AG09309 (cell line): Measurements from ENCODE around the gene ELK4.

Source experiments
- DNase-seq: peaks from one replicate; pipeline ENCODE4 v3.0.0-alpha.2; 2010; ENCODE audit warnings: low read depth
- H3K4me3 ChIP-seq: 2 replicates; pipeline ENCODE4 v1.5.1; 2011; ENCODE audit warnings: mild to moderate bottlenecking, low read depth, low read length, moderate library complexity; ENCODE audit not compliant: control insufficient read depth
- CTCF ChIP-seq: IDR thresholded peaks from 2 replicates; pipeline ENCODE4 v1.5.1; 2011; ENCODE audit warnings: mild to moderate bottlenecking, low read depth, low read length, inconsistent platforms; ENCODE audit not compliant: insufficient read depth, control insufficient read depth; ENCODE audit errors: missing control alignments

Gene ELK4

GRCh38 chr1:205580923-205581180 lies 51.0 kb downstream of the ELK4 start:
- no peak overlapping the region for H3K4me3 ChIP-seq
- TF ChIP-seq CTCF: no peak

GRCh38 chr1:205580140-205580922 lies 51.5 kb downstream of the ELK4 start:
- no peak overlapping the region for H3K4me3 ChIP-seq
- DNase-seq: no peak
- no peak for TF ChIP-seq CTCF

More at GRCh38 chr1:205580923-205581180, 51.0 kb downstream of the ELK4 start:
- DNase-seq: no peak

- TF ChIP-seq CTCF: no peak
These were observed 52.1 kb downstream of the ELK4 start for GRCh38 chr1:205579711-205580110.

GRCh38 chr1:205578780-205579571 lies 52.8 kb downstream of the ELK4 start:
- DNase-seq: no peak
- no peak for TF ChIP-seq CTCF

More at GRCh38 chr1:205579711-205580110, 52.1 kb downstream of the ELK4 start:
- H3K4me3 ChIP-seq: no peak overlapping the region
- no peak for DNase-seq

GRCh38 chr1:205577874-205578658 lies 53.7 kb downstream of the ELK4 start:
- no peak overlapping the region for H3K4me3 ChIP-seq
- no peak for TF ChIP-seq CTCF
- no peak for DNase-seq

More at GRCh38 chr1:205578780-205579571, 52.8 kb downstream of the ELK4 start:
- no peak overlapping the region for H3K4me3 ChIP-seq
